ENCODE measurements around the gene EIF2B5. TPM values are rescaled to one million over a fixed set of nuclear protein-coding genes. Genes with fewer than 3 reads are reported as not detected.

EIF2B5 gene

GRCh38 chr3:184193991-184194539 is 58.9 kb downstream of the EIF2B5 start:
- H3K9ac ChIP-seq (ENCODE audit: low read length), result no peak overlapping the region
- no peak overlapping the region for H2BK5ac ChIP-seq (ENCODE audit: low read depth, low read length, poor library complexity, severe bottlenecking)
- H3K36me3 ChIP-seq (ENCODE audit: control insufficient read depth in 1 of 2, insufficient read depth in 2 of 2, low read depth in 1 of 2, low read length in 2 of 2), result peaks cover 64 to 77% of the 10 kb centered on the region in 2 experiments
- H2AK5ac ChIP-seq (ENCODE audit: low read length, severe bottlenecking), result no peak overlapping the region
- no peak overlapping the region for H4K91ac ChIP-seq (ENCODE audit: low read length)
- WGBS, result 95% methylated on average over 8 of the region's 9 CpGs
- peak overlapping the region in 1 of 2 experiments; percentile 5 for H3K4ac ChIP-seq (ENCODE audit: low read depth in 1 of 2, low read length in 2 of 2)
- no peak overlapping the region for H3K4me2 ChIP-seq (ENCODE audit: low read length, poor library complexity, severe bottlenecking)
- H3K27ac ChIP-seq (ENCODE audit: low read length, poor library complexity, severe bottlenecking), result no peak overlapping the region
- H4K8ac ChIP-seq (ENCODE audit: low read length), result peak overlapping the region; percentile 45
- no peak overlapping the region for H2BK120ac ChIP-seq (ENCODE audit: low read depth, low read length)
- no peak overlapping the region for H2AFZ ChIP-seq (ENCODE audit: low read depth, low read length)
- no peaks in the 10 kb centered on the region for H3K9me3 ChIP-seq (ENCODE audit: control insufficient read depth, low read length)
- no peaks in the 10 kb centered on the region for H3K27me3 ChIP-seq (ENCODE audit: control insufficient read depth in 1 of 2, insufficient read depth in 1 of 2, low read length in 2 of 2)
- peaks cover 2% of the 10 kb centered on the region for H3K4me1 ChIP-seq (ENCODE audit: control insufficient read depth, insufficient read depth, low read depth, low read length)
- H3K23ac ChIP-seq (ENCODE audit: low read length in 2 of 2), result no peak overlapping the region
- no peak overlapping the region for H2BK15ac ChIP-seq (ENCODE audit: low read depth, poor library complexity, severe bottlenecking)
- peaks cover 21% of the 10 kb centered on the region for H3K79me1 ChIP-seq (replicated peaks; ENCODE audit: low read length, poor library complexity, severe bottlenecking)
- H3K4me3 ChIP-seq (ENCODE audit: insufficient read depth in 1 of 2, low read depth in 1 of 2, low read length in 2 of 2), result no peak overlapping the region
- no peak overlapping the region for H3K18ac ChIP-seq (ENCODE audit: low read depth in 1 of 2, low read length in 2 of 2)
- H3K14ac ChIP-seq (ENCODE audit: low read length in 2 of 2), result no peak overlapping the region
- no peak for DNase-seq
- no peak overlapping the region for H2BK12ac ChIP-seq (ENCODE audit: low read length in 2 of 2)

Small RNA genes lying within 50 kb of the gene (small RNA-seq; reads per million reads assigned to genes)
- gene RF00019 (ENCODE audit: low read depth), result not detected
